SK-N-SH treated with all-trans-retinoic acid at 6 μM for 48 hours (cell line): ENCODE data around the gene ATRN.

ENCODE experiments used
- ARNTL ChIP-seq: fragments of 450-650 bp; formaldehyde crosslinking; IDR thresholded peaks from 2 replicates; pipeline ENCODE4 v1.5.0; 2020; ENCODE audit warnings: low read depth, mild to moderate bottlenecking, moderate library complexity, borderline replicate concordance
- CSDC2 ChIP-seq: fragments of 250-450 bp; sonication (Bioruptor Pico); IDR thresholded peaks from 2 replicates; pipeline ENCODE4 v1.5.0; 2020; ENCODE audit warnings: mild to moderate bottlenecking, moderate library complexity
- GLIS3 ChIP-seq: fragments of 250-450 bp; sonication (Bioruptor Pico); IDR thresholded peaks from 2 replicates; pipeline ENCODE4 v1.5.0; 2020; ENCODE audit warnings: mild to moderate bottlenecking, moderate library complexity
- ISL1 ChIP-seq: fragments of 250-450 bp; sonication (Bioruptor Pico); IDR thresholded peaks from 2 replicates; pipeline ENCODE4 v2.1.2; 2022; ENCODE audit warnings: mild to moderate bottlenecking, moderate library complexity
- PPARA ChIP-seq: fragments of 250-450 bp; sonication (Bioruptor Pico); IDR thresholded peaks from 2 replicates; pipeline ENCODE4 v1.5.0; 2020; ENCODE audit warnings: mild to moderate bottlenecking, borderline replicate concordance
- RARB ChIP-seq: fragments of 250-450 bp; sonication (Bioruptor Pico); IDR thresholded peaks from 2 replicates; pipeline ENCODE4 v1.8.0; 2021; ENCODE audit warnings: mild to moderate bottlenecking, moderate library complexity
- TOX ChIP-seq: fragments of 250-450 bp; sonication (Bioruptor Pico); IDR thresholded peaks from 2 replicates; pipeline ENCODE4 v1.8.0; 2021; ENCODE audit warnings: mild to moderate bottlenecking, moderate library complexity, borderline replicate concordance
- ZFP3 ChIP-seq: fragments of 250-450 bp; sonication (Bioruptor Pico); IDR thresholded peaks from 2 replicates; pipeline ENCODE4 v1.5.0; 2020; ENCODE audit warnings: mild to moderate bottlenecking, moderate library complexity
- ZNF70 ChIP-seq: fragments of 450-650 bp; formaldehyde crosslinking; IDR thresholded peaks from 2 replicates; pipeline ENCODE4 v1.5.0; 2020; ENCODE audit warnings: mild to moderate bottlenecking, moderate library complexity
- TF ChIP-seq, protein P1 (sequence below): fragments of 250-450 bp; sonication (Bioruptor Pico); IDR thresholded peaks from 2 replicates; pipeline ENCODE4 v1.5.1; 2020; ENCODE audit warnings: low read depth, mild to moderate bottlenecking, moderate library complexity
- TF ChIP-seq, protein P2 (sequence below): fragments of 250-450 bp; sonication (Bioruptor Pico); IDR thresholded peaks from 2 replicates; pipeline ENCODE4 v1.8.0; 2020; ENCODE audit warnings: mild to moderate bottlenecking, moderate library complexity, borderline replicate concordance
- TF ChIP-seq, protein P3 (sequence below): fragments of 250-450 bp; sonication (Bioruptor Pico); IDR thresholded peaks from 2 replicates; pipeline ENCODE4 v1.5.1; 2021; ENCODE audit warnings: mild to moderate bottlenecking, moderate library complexity

DNA sequence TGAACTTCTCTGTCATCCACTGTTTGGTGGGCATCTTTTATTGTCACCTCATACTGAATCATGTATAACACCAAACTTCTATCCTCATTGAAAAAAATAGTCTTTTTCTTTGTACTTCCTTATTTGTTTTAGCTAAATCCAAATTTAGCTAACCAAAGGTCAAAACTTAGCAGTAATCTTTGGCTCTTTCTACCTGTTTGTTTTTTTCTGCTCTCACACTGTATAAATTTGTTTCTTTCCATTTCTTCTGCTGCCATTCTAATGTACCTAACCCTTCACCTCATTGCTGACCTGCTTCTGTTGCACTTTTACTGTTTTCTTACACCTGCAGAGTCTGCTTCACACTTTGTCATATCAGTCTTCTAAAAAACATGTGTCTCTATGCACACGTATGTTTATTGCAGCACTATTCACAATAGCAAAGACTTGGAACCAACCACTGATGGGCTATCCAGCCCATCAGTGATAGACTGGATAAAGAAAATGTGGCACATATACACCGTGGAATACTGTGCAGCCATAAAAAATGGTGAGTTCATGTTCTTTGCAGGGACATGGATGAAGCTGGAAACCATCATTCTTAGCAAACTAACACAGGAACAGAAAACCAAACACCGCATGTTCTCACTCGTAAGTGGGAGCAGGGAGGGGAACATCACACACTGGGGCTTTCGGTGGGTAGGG is 7.2 kb downstream of the ATRN start:
- TF ChIP-seq ISL1 (CRISPR knock-in tag), result no peak
- TF ChIP-seq PPARA (CRISPR knock-in tag), result no peak
- TF ChIP-seq, protein P1, sequence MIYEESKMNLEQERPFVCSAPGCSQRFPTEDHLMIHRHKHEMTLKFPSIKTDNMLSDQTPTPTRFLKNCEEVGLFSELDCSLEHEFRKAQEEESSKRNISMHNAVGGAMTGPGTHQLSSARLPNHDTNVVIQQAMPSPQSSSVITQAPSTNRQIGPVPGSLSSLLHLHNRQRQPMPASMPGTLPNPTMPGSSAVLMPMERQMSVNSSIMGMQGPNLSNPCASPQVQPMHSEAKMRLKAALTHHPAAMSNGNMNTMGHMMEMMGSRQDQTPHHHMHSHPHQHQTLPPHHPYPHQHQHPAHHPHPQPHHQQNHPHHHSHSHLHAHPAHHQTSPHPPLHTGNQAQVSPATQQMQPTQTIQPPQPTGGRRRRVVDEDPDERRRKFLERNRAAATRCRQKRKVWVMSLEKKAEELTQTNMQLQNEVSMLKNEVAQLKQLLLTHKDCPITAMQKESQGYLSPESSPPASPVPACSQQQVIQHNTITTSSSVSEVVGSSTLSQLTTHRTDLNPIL (CRISPR knock-in tag), result no peak
- TF ChIP-seq, protein P2, sequence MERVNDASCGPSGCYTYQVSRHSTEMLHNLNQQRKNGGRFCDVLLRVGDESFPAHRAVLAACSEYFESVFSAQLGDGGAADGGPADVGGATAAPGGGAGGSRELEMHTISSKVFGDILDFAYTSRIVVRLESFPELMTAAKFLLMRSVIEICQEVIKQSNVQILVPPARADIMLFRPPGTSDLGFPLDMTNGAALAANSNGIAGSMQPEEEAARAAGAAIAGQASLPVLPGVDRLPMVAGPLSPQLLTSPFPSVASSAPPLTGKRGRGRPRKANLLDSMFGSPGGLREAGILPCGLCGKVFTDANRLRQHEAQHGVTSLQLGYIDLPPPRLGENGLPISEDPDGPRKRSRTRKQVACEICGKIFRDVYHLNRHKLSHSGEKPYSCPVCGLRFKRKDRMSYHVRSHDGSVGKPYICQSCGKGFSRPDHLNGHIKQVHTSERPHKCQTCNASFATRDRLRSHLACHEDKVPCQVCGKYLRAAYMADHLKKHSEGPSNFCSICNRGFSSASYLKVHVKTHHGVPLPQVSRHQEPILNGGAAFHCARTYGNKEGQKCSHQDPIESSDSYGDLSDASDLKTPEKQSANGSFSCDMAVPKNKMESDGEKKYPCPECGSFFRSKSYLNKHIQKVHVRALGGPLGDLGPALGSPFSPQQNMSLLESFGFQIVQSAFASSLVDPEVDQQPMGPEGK (CRISPR knock-in tag), result no peak
- TF ChIP-seq ZFP3 (CRISPR knock-in tag), result no peak
- TF ChIP-seq ZNF70, result no peak
- no peak for TF ChIP-seq RARB (CRISPR knock-in tag)
- no peak for TF ChIP-seq CSDC2
- TF ChIP-seq ARNTL (CRISPR knock-in tag), result no peak
- no peak for TF ChIP-seq TOX (CRISPR knock-in tag)
- TF ChIP-seq GLIS3 (CRISPR knock-in tag), result no peak
- TF ChIP-seq, protein P3, sequence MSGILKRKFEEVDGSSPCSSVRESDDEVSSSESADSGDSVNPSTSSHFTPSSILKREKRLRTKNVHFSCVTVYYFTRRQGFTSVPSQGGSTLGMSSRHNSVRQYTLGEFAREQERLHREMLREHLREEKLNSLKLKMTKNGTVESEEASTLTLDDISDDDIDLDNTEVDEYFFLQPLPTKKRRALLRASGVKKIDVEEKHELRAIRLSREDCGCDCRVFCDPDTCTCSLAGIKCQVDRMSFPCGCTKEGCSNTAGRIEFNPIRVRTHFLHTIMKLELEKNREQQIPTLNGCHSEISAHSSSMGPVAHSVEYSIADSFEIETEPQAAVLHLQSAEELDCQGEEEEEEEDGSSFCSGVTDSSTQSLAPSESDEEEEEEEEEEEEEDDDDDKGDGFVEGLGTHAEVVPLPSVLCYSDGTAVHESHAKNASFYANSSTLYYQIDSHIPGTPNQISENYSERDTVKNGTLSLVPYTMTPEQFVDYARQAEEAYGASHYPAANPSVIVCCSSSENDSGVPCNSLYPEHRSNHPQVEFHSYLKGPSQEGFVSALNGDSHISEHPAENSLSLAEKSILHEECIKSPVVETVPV (CRISPR knock-in tag), result no peak
